C4-2B (cell line): ENCODE data around the gene MED13L.

Source experiments
- CTCF ChIP-seq: fragments of 450-650 bp; conservative IDR thresholded peaks from 2 replicates; pipeline ENCODE4 v1.5.1; 2017; ENCODE audit warnings: mild to moderate bottlenecking
- ZFX ChIP-seq: fragments of 450-650 bp; IDR thresholded peaks from 2 replicates; pipeline ENCODE4 v1.6.1; 2017

- TF ChIP-seq CTCF (no peak), ZFX (no peak)
Measured at GRCh38 chr12:116206828-116207227, 70.7 kb downstream of the MED13L start.
